K562 (cell line): Measurements from ENCODE around the gene KDM2A. TPM values are rescaled to one million over a fixed set of nuclear protein-coding genes. Genes with fewer than 3 reads are reported as not detected.
A peak's percentile ranks its signal among the peaks of the same experiment; 100 is the strongest.

Source experiments
- BRD4 ChIP-seq: fragments of 200-600 bp; sonication (generic); IDR thresholded peaks from 2 replicates; pipeline ENCODE4 v1.6.1; 2017; ENCODE audit warnings: inconsistent platforms
- BRF2 ChIP-seq: IDR thresholded peaks from 3 replicates; pipeline ENCODE4 v1.6.1; 2011; ENCODE audit warnings: borderline replicate concordance, mild to moderate bottlenecking; ENCODE audit not compliant: insufficient read length, insufficient read depth
- CBX1 ChIP-seq: sonication (generic); IDR thresholded peaks from 2 replicates; pipeline ENCODE4 v1.6.1; 2016; ENCODE audit warnings: antibody characterized with exemption, low read depth, mild to moderate bottlenecking
- EHMT2 ChIP-seq: fragments of 450-650 bp; IDR thresholded peaks from 2 replicates; pipeline ENCODE4 v1.6.1; 2018; ENCODE audit warnings: antibody characterized with exemption
- EWSR1 ChIP-seq: fragments of 450-650 bp; IDR thresholded peaks from 2 replicates; pipeline ENCODE4 v1.6.1; 2018; ENCODE audit warnings: borderline replicate concordance, mild to moderate bottlenecking, low read depth, moderate library complexity; ENCODE audit not compliant: partially characterized antibody
- FUS ChIP-seq: fragments of 200-400 bp; formaldehyde crosslinking; optimal IDR thresholded peaks from 2 replicates; pipeline ENCODE3; 2017; ENCODE audit warnings: low read depth, low read length
- GTF2F1 ChIP-seq: IDR thresholded peaks from 2 replicates; pipeline ENCODE4 v1.6.1; 2011; ENCODE audit warnings: low read depth, low read length, improper control_type of control experiment
- HMG20B ChIP-seq: fragments of 250-450 bp; sonication (Bioruptor Pico); IDR thresholded peaks from 2 replicates; pipeline ENCODE4 v1.5.0; 2021; ENCODE audit warnings: mild to moderate bottlenecking
- HNRNPL ChIP-seq: fragments of 200-400 bp; formaldehyde crosslinking; IDR thresholded peaks from 2 replicates; pipeline ENCODE4 v1.6.1; 2017; ENCODE audit warnings: low read depth, mild to moderate bottlenecking, low read length
- NCOA6 ChIP-seq: fragments of 450-650 bp; IDR thresholded peaks from 2 replicates; pipeline ENCODE4 v1.6.1; 2017; ENCODE audit warnings: mild to moderate bottlenecking
- PPARD ChIP-seq: fragments of 250-450 bp; sonication (Bioruptor Pico); IDR thresholded peaks from 2 replicates; pipeline ENCODE4 v1.8.0; 2022; ENCODE audit warnings: inconsistent platforms, mild to moderate bottlenecking, moderate library complexity
- RBBP5 ChIP-seq: fragments of 200-600 bp; sonication (generic); IDR thresholded peaks from 2 replicates; pipeline ENCODE4 v1.6.1; 2012; ENCODE audit warnings: borderline replicate concordance, mild to moderate bottlenecking, low read length, control low read depth, inconsistent platforms; ENCODE audit not compliant: insufficient read depth, poor library complexity, severe bottlenecking
- SMAD1 ChIP-seq: fragments of 150-350 bp; IDR thresholded peaks from 2 replicates; pipeline ENCODE4 v1.6.1; 2014; ENCODE audit warnings: low read length, low read depth; ENCODE audit not compliant: partially characterized antibody
- SRSF7 ChIP-seq: fragments of 200-400 bp; formaldehyde crosslinking; optimal IDR thresholded peaks from 2 replicates; pipeline ENCODE3; 2017; ENCODE audit warnings: mild to moderate bottlenecking, low read depth, low read length
- ZBTB43 ChIP-seq: sonication (generic); formaldehyde crosslinking; IDR thresholded peaks from 2 replicates; pipeline ENCODE4 v1.8.0; 2023; ENCODE audit warnings: mild to moderate bottlenecking, missing genetic modification reagents
- ZNF133 ChIP-seq: fragments of 250-450 bp; sonication (Bioruptor Pico); IDR thresholded peaks from 2 replicates; pipeline ENCODE4 v1.4.0; 2020; ENCODE audit warnings: mild to moderate bottlenecking
- ZNF696 ChIP-seq: fragments of 250-450 bp; sonication (Bioruptor Pico); conservative IDR thresholded peaks from 2 replicates; pipeline ENCODE4 v1.4.0; 2020; ENCODE audit warnings: mild to moderate bottlenecking, moderate library complexity
- ZNF75A ChIP-seq: fragments of 450-650 bp; formaldehyde crosslinking; IDR thresholded peaks from 2 replicates; pipeline ENCODE4 v1.4.0; 2020; ENCODE audit warnings: mild to moderate bottlenecking
- polyA plus RNA-seq, 8 experiments: library from polyadenylated mRNA; depleted of rRNA in 4 of 8; stranded (reverse) in 5 of 8; unstranded in 3 of 8; fragments of >200 nt; fragmentation: Nextera tagmentation in 2 of 8; fragmentation: Illumina TruSeq in 1 of 8; extraction: Ambion mirVana in 2 of 8; extraction: Trizol in 1 of 8; gene quantifications; 2 replicates each; pipeline versions ENCODE4 v1.2.1 to v1.2.3, GENCODE V29; 2011 to 2014; ENCODE audit warnings: inconsistent platforms in 1 of 8, missing spikeins in 1 of 8
- total RNA-seq, 7 experiments: library from RNA; depleted of rRNA in 6 of 7; stranded (reverse); fragments of >200 nt in 6 of 7; fragmentation: Illumina TruSeq in 2 of 7; extraction: Trizol in 2 of 7; gene quantifications; 2 replicates each; pipeline versions ENCODE4 v1.2.1 to v1.2.3, GENCODE V29; 2011 to 2021; ENCODE audit warnings: low replicate concordance in 1 of 7
- TF ChIP-seq, protein P1 (sequence below): IDR thresholded peaks from 3 replicates; pipeline ENCODE4 v1.6.1; 2011; ENCODE audit warnings: borderline replicate concordance, mild to moderate bottlenecking, moderate library complexity; ENCODE audit not compliant: insufficient read length; ENCODE audit errors: extremely low read depth

KDM2A gene
- total and polyA plus RNA-seq, 9 of the 15 experiments (the other 6 are each of a cell fraction or from before 2014, with no cell fraction given) = 5.0 to 39.3 (median 21.3) TPM

- TF ChIP-seq, protein P1, sequence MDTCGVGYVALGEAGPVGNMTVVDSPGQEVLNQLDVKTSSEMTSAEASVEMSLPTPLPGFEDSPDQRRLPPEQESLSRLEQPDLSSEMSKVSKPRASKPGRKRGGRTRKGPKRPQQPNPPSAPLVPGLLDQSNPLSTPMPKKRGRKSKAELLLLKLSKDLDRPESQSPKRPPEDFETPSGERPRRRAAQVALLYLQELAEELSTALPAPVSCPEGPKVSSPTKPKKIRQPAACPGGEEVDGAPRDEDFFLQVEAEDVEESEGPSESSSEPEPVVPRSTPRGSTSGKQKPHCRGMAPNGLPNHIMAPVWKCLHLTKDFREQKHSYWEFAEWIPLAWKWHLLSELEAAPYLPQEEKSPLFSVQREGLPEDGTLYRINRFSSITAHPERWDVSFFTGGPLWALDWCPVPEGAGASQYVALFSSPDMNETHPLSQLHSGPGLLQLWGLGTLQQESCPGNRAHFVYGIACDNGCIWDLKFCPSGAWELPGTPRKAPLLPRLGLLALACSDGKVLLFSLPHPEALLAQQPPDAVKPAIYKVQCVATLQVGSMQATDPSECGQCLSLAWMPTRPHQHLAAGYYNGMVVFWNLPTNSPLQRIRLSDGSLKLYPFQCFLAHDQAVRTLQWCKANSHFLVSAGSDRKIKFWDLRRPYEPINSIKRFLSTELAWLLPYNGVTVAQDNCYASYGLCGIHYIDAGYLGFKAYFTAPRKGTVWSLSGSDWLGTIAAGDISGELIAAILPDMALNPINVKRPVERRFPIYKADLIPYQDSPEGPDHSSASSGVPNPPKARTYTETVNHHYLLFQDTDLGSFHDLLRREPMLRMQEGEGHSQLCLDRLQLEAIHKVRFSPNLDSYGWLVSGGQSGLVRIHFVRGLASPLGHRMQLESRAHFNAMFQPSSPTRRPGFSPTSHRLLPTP = no peak
- TF ChIP-seq ZNF133 (CRISPR knock-in tag) (no peak), NCOA6 (no peak), ZNF75A (no peak), EWSR1 (no peak), GTF2F1 (no peak), HMG20B (CRISPR knock-in tag) (no peak), BRF2 (no peak), SMAD1 (no peak), HNRNPL (peak; percentile 81; the same call in 1 of the 2 replicates), ZBTB43 (CRISPR knock-in tag) (no peak), CBX1 (no peak; the same call in 1 of the 2 replicates), FUS (peak; percentile 23), EHMT2 (no peak), ZNF696 (CRISPR knock-in tag) (no peak), SRSF7 (no peak), RBBP5 (peak; percentile 44), BRD4 (peak; percentile 84; the same call in 1 of the 2 replicates), PPARD (CRISPR knock-in tag) (no peak)
These were observed 169.6 kb downstream of the KDM2A start (continued) for GRCh38 chr11:67288452-67289225.
